ENCODE data around the gene TMEM255B.

- TF ChIP-seq CTCF (IDR thresholded peaks at IDR 0.05) (no peak), POLR2AphosphoS5 (IDR thresholded peaks at IDR 0.05) (no peak), EP300 (IDR thresholded peaks at IDR 0.05) (no peak)
Measured at GRCh38 chr13:113803409-113804016, 44.5 kb downstream of the TMEM255B start.

All from upper lobe of left lung (tissue), 4 donors.